Lung (tissue), 12 donors: Measurements from ENCODE around the gene SAMM50. TPM values are rescaled to one million over a fixed set of nuclear protein-coding genes. Genes with fewer than 3 reads are reported as not detected.

ENCODE experiments used
- ATAC-seq: fragments of 200-7000 bp; cut with Tn5 transposase; one replicate; pipeline ENCODE4 v1.9.1; 2020; ENCODE audit warnings: moderate number of reproducible peaks; ENCODE audit not compliant: insufficient read depth, low FRiP score
- DNase-seq, 3 donors: peaks; one replicate each; pipeline ENCODE4 v3.0.0-alpha.2; 2013 to 2017
- H3K27ac ChIP-seq, 2 donors: one replicate each; pipeline ENCODE4 v1.5.1; 2013; ENCODE audit warnings: mild to moderate bottlenecking in 2 of 2, moderate library complexity in 2 of 2, control low read depth in 1 of 2, inconsistent platforms in 1 of 2, low read depth in 1 of 2, low read length in 1 of 2
- H3K27me3 ChIP-seq, 3 donors: one replicate each; pipeline ENCODE4 v1.5.1; 2013; ENCODE audit warnings: low read length in 2 of 3; ENCODE audit not compliant: control insufficient read depth in 3 of 3, insufficient read depth in 3 of 3
- H3K36me3 ChIP-seq, 4 donors: one replicate each; pipeline ENCODE4 v1.5.1; 2013; ENCODE audit warnings: low read length in 4 of 4, mild to moderate bottlenecking in 1 of 4, moderate library complexity in 1 of 4; ENCODE audit not compliant: control insufficient read depth in 4 of 4, insufficient read depth in 4 of 4
- H3K4me1 ChIP-seq, 5 donors: one replicate each; pipeline ENCODE4 v1.5.1; 2013; ENCODE audit warnings: low read length in 5 of 5, mild to moderate bottlenecking in 2 of 5, moderate library complexity in 1 of 5; ENCODE audit not compliant: control insufficient read depth in 5 of 5, insufficient read depth in 5 of 5
- H3K4me3 ChIP-seq: one replicate; pipeline ENCODE4 v1.5.1; 2013; ENCODE audit warnings: mild to moderate bottlenecking, control low read depth, moderate library complexity
- H3K9ac ChIP-seq, 2 donors: one replicate each; pipeline ENCODE4 v1.5.1; 2013; ENCODE audit warnings: low read length in 2 of 2, control low read depth in 1 of 2; ENCODE audit not compliant: insufficient read depth in 1 of 2
- H3K9me3 ChIP-seq, 4 donors: one replicate each; pipeline ENCODE4 v1.5.1; 2013; ENCODE audit warnings: low read length in 3 of 4, mild to moderate bottlenecking in 1 of 4, moderate library complexity in 1 of 4; ENCODE audit not compliant: control insufficient read depth in 4 of 4, insufficient read depth in 3 of 4
- CTCF ChIP-seq: IDR thresholded peaks from 2 replicates; pipeline ENCODE4 v1.5.1; 2012; ENCODE audit warnings: mild to moderate bottlenecking; ENCODE audit errors: control extremely low read depth, extremely low read depth
- WGBS, 2 donors: extraction: QIAGEN DNeasy Blood & Tissue Kit; methylation state at CpG; one replicate each; pipeline ENCODE4 v1.1.7; 2013; 5-methylcytosine and 5-hydroxymethylcytosine counted together
- polyA plus RNA-seq, 2 donors: library from polyadenylated mRNA; stranded (reverse); fragments of 200-250 nt; gene quantifications; one replicate each; pipeline ENCODE4 v1.2.1, GENCODE V29; 2013
- total RNA-seq, 2 donors: library from RNA; depleted of rRNA in 1 of 2; stranded (reverse); fragments of >200 nt in 1 of 2; gene quantifications; one replicate each; pipeline ENCODE4 v1.2.1, GENCODE V29; 2014 to 2021
- donor health status: control.
- donor health status: control.
- donor health status: Bipolar disorder and iron deficiency.
- donor health status: healthy.
- donor health status: DM: yes; HTN: yes; CAD: no.

SAMM50 gene
- total and polyA plus RNA-seq, 4 donors: 11.2 to 35.9 (median 30.5) TPM

- peaks cover 0 to 3% (median 0%) of the 10 kb centered on the region in 4 donors for H3K9me3 ChIP-seq
- H3K9ac ChIP-seq: no peak overlapping the region
- H3K27me3 ChIP-seq: peaks cover 0 to 7% (median 0%) of the 10 kb centered on the region in 3 donors
- H3K4me3 ChIP-seq: no peak overlapping the region
- TF ChIP-seq CTCF: no peak
- H3K4me1 ChIP-seq: no peaks in the 10 kb centered on the region
- WGBS, 2 donors: 67 to 74% methylated on average over 6 of the region's 6 CpGs
- H3K36me3 ChIP-seq: no peaks in the 10 kb centered on the region
- H3K27ac ChIP-seq: no peak overlapping the region
- DNase-seq (no peak), ATAC-seq (no peak)
Measured at GRCh38 chr22:43910178-43910695, 45.0 kb upstream of the SAMM50 start.

- Histone ChIP-seq H3K27ac (no peak overlapping the region), H3K27me3 (peaks cover 0 to 7% (median 0%) of the 10 kb centered on the region in 3 donors), H3K4me3 (no peak overlapping the region), H3K9me3 (peaks cover 0 to 6% (median 0%) of the 10 kb centered on the region in 4 donors), H3K4me1 (no peaks in the 10 kb centered on the region), H3K36me3 (no peaks in the 10 kb centered on the region), H3K9ac (no peak overlapping the region)
- 16 to 20% methylated on average over 4 of the region's 4 CpGs for WGBS, 2 donors
- ATAC-seq: no peak
- no peak for DNase-seq
- no peak for TF ChIP-seq CTCF
Measured at GRCh38 chr22:43911351-43911750, 43.9 kb upstream of the SAMM50 start.

GRCh38 chr22:43917521-43917920 lies 37.7 kb upstream of the SAMM50 start:
- Histone ChIP-seq H3K9me3 (peaks cover 0 to 3% (median 0%) of the 10 kb centered on the region in 4 donors), H3K9ac (no peak overlapping the region), H3K27me3 (no peaks in the 10 kb centered on the region), H3K4me1 (no peaks in the 10 kb centered on the region), H3K36me3 (no peaks in the 10 kb centered on the region), H3K27ac (no peak overlapping the region), H3K4me3 (no peak overlapping the region)
- ATAC-seq: no peak
- 78 to 80% methylated on average over 5 to 6 of the region's 6 CpGs for WGBS, 2 donors
- no peak for TF ChIP-seq CTCF
- no peak for DNase-seq
